Measurements from ENCODE around the gene BTBD10. TPM values are rescaled to one million over a fixed set of nuclear protein-coding genes. Genes with fewer than 3 reads are reported as not detected.

Gene BTBD10
- total RNA-seq, 2 experiments from 2014 or later, result 23.0 to 23.7 TPM

DNA sequence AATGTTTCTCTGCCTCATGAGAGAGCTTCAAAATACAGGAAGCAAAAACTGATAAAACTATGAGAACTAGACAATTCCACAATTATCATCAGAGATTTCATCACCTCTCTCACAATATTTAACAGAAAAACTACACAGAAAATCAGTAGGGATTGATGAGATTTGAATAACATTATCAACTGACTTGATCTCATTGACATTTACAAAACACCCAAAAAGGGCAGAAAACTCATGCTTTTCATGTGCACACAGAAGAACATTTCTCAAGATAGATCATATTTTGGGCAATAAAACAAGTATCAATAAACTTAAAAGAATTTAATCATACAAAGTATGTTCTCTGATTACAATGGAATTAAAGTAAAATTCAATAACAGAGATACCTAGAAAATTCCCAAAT is 35.6 kb downstream of the BTBD10 start:
- H3K27ac ChIP-seq (ENCODE audit: low read depth, low read length, poor library complexity, severe bottlenecking), result no peak overlapping the region
- ChIA-PET CTCF (ENCODE audit: unreplicated experiment) (no interaction called here), POLR2A (no interaction called here)
- peaks cover 16% of the 10 kb centered on the region; the same call in 1 of the 2 replicates for H3K9me3 ChIP-seq (ENCODE audit: low read length)
- no peaks in the 10 kb centered on the region for H3K36me3 ChIP-seq (ENCODE audit: insufficient read depth, low read length)
- no peak overlapping the region for H3K4me2 ChIP-seq (ENCODE audit: low read length)
- DNase-seq (ENCODE audit: low spot score), result no peak
- no peak for TF ChIP-seq EZH2phosphoT487 (IDR thresholded peaks at IDR 0.05; ENCODE audit: borderline replicate concordance, low read depth, low read length)
- TF ChIP-seq, protein P1, sequence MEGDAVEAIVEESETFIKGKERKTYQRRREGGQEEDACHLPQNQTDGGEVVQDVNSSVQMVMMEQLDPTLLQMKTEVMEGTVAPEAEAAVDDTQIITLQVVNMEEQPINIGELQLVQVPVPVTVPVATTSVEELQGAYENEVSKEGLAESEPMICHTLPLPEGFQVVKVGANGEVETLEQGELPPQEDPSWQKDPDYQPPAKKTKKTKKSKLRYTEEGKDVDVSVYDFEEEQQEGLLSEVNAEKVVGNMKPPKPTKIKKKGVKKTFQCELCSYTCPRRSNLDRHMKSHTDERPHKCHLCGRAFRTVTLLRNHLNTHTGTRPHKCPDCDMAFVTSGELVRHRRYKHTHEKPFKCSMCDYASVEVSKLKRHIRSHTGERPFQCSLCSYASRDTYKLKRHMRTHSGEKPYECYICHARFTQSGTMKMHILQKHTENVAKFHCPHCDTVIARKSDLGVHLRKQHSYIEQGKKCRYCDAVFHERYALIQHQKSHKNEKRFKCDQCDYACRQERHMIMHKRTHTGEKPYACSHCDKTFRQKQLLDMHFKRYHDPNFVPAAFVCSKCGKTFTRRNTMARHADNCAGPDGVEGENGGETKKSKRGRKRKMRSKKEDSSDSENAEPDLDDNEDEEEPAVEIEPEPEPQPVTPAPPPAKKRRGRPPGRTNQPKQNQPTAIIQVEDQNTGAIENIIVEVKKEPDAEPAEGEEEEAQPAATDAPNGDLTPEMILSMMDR (conservative IDR thresholded peaks at IDR 0.05; ENCODE audit: low read length), result no peak
- 0 out of 2 replicates have a peak, but pooled peaks cover 7% of the 10 kb centered on the region for H3K79me2 ChIP-seq (ENCODE audit: insufficient read depth, low read depth, low read length)
- no peak overlapping the region for H3K4me3 ChIP-seq (ENCODE audit: low read depth, low read length, poor library complexity, severe bottlenecking)
- H2AFZ ChIP-seq (ENCODE audit: low read length), result no peak overlapping the region
- peaks cover 6% of the 10 kb centered on the region for H3K4me1 ChIP-seq (ENCODE audit: insufficient read depth, low read length, poor library complexity, severe bottlenecking)
- BruUV-seq (replicated peaks), result no TSS peak
- intact Hi-C loops (cut with micrococcal nuclease; ENCODE audit: unreplicated experiment), result no loop called here
- H3K9me2 ChIP-seq (ENCODE audit: insufficient read depth, low read length), result no peaks in the 10 kb centered on the region
- 0 out of 2 replicates have a peak, but pooled peaks cover 4% of the 10 kb centered on the region for H4K20me1 ChIP-seq (ENCODE audit: insufficient read depth, low read length)

DNA sequence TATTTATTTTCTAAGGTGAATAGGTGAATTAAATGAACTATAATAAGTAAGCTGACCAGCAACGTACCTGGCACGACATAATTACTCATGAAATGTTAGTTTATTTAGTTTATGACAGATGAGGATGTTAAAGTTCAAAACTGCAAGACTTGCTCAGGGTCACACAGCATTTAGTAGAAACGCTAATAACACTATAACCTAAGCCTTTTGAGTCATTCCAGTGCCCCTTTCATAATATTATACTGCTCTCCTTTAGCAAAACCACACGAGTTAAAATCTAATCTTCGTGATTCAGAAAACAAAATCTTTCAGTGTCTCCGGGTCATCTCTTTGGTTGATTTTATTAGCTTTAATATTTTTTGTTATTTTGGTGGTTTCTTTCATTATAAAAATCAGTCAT is 39.6 kb downstream of the BTBD10 start:
- H3K4me1 ChIP-seq (ENCODE audit: insufficient read depth, low read length, poor library complexity, severe bottlenecking), result peaks cover 6% of the 10 kb centered on the region
- no peaks in the 10 kb centered on the region for H3K9me2 ChIP-seq (ENCODE audit: insufficient read depth, low read length)
- H2AFZ ChIP-seq (ENCODE audit: low read length), result no peak overlapping the region
- H3K36me3 ChIP-seq (ENCODE audit: insufficient read depth, low read length), result no peaks in the 10 kb centered on the region
- DNase-seq (ENCODE audit: low spot score), result no peak
- H4K20me1 ChIP-seq (ENCODE audit: insufficient read depth, low read length), result 0 out of 2 replicates have a peak, but pooled peaks cover 4% of the 10 kb centered on the region
- 0 out of 2 replicates have a peak, but pooled peaks cover 7% of the 10 kb centered on the region for H3K79me2 ChIP-seq (ENCODE audit: insufficient read depth, low read depth, low read length)
- intact Hi-C loops (cut with micrococcal nuclease; ENCODE audit: unreplicated experiment), result no loop called here
- no TSS peak for BruUV-seq (replicated peaks)
- ChIA-PET CTCF (ENCODE audit: unreplicated experiment) (no interaction called here), POLR2A (interaction anchor here (0.8 to 1.1 kb wide), 2 partner anchors 14 to 22 kb away, joined by 3 to 4 read pairs; no protein-coding TSS in a partner anchor)
- peaks cover 11% of the 10 kb centered on the region; the same call in 1 of the 2 replicates for H3K9me3 ChIP-seq (ENCODE audit: low read length)
- TF ChIP-seq, protein P1 (conservative IDR thresholded peaks at IDR 0.05; ENCODE audit: low read length), result no peak
- TF ChIP-seq EZH2phosphoT487 (IDR thresholded peaks at IDR 0.05; ENCODE audit: borderline replicate concordance, low read depth, low read length), result no peak
- H3K27ac ChIP-seq (ENCODE audit: low read depth, low read length, poor library complexity, severe bottlenecking), result no peak overlapping the region
- no peak overlapping the region for H3K4me2 ChIP-seq (ENCODE audit: low read length)
- H3K4me3 ChIP-seq (ENCODE audit: low read depth, low read length, poor library complexity, severe bottlenecking), result no peak overlapping the region

DNA sequence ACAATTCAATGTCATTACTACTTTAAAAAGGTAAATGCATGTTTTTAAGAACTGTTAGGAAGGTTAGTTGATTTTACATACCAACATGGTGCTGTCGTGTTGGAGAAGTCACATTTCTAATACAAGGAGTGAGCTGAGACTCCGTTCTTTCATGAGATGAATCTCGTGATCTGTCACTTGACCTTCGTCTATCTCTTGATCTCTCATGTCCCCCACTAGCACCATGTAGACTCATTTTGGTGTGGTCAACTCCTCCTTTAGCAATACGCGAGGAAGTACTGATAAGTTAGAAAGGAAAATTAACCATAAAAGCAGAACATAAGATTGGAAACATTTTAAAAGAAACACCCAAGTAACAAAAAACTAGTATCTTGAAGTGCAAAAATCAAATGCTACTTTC is 41.5 kb downstream of the BTBD10 start:
- H3K27ac ChIP-seq (ENCODE audit: low read depth, low read length, poor library complexity, severe bottlenecking), result no peak overlapping the region
- DNase-seq (ENCODE audit: low spot score), result no peak
- intact Hi-C loops (cut with micrococcal nuclease; ENCODE audit: unreplicated experiment), result no loop called here
- H3K4me3 ChIP-seq (ENCODE audit: low read depth, low read length, poor library complexity, severe bottlenecking), result no peak overlapping the region
- TF ChIP-seq, protein P1 (conservative IDR thresholded peaks at IDR 0.05; ENCODE audit: low read length), result no peak
- TF ChIP-seq EZH2phosphoT487 (IDR thresholded peaks at IDR 0.05; ENCODE audit: borderline replicate concordance, low read depth, low read length), result no peak
- H3K4me1 ChIP-seq (ENCODE audit: insufficient read depth, low read length, poor library complexity, severe bottlenecking), result peaks cover 6% of the 10 kb centered on the region
- 0 out of 2 replicates have a peak, but pooled peaks cover 5% of the 10 kb centered on the region for H3K79me2 ChIP-seq (ENCODE audit: insufficient read depth, low read depth, low read length)
- H3K9me2 ChIP-seq (ENCODE audit: insufficient read depth, low read length), result no peaks in the 10 kb centered on the region
- H3K4me2 ChIP-seq (ENCODE audit: low read length), result no peak overlapping the region
- ChIA-PET CTCF (ENCODE audit: unreplicated experiment) (no interaction called here), POLR2A (interaction anchor here (1.5 kb wide), 1 partner anchor 20 kb away, joined by 6 read pairs; no protein-coding TSS in a partner anchor)
- 0 out of 2 replicates have a peak, but pooled peaks cover 4% of the 10 kb centered on the region for H4K20me1 ChIP-seq (ENCODE audit: insufficient read depth, low read length)
- BruUV-seq (replicated peaks), result no TSS peak
- no peak overlapping the region for H2AFZ ChIP-seq (ENCODE audit: low read length)
- H3K9me3 ChIP-seq (ENCODE audit: low read length), result no peaks in the 10 kb centered on the region
- peaks cover 1% of the 10 kb centered on the region; the same call in 1 of the 2 replicates for H3K36me3 ChIP-seq (ENCODE audit: insufficient read depth, low read length)

Measured in OCI-LY7 (cell line).